ENCODE measurements around the gene SRSF6.
A peak's percentile ranks its signal among the peaks of the same experiment; 100 is the strongest.
"Not testable (repeated sequence)": the region's sequence is repeated elsewhere in the genome, so short reads cannot be mapped to it uniquely, and the experiment has no call there.

The SRSF6 gene

GRCh38 chr20:43450841-43451799 lies 6.6 kb upstream of the SRSF6 start:
- DNase-seq, result no peak

GRCh38 chr20:43452404-43453126 lies 5.1 kb upstream of the SRSF6 start:
- DNase-seq, result no peak

- DNase-seq, result not testable (repeated sequence)
Measured at GRCh38 chr20:43456252-43456651, 1.4 kb upstream of the SRSF6 start.

GRCh38 chr20:43456809-43457639 lies 672 bp upstream of the SRSF6 start:
- peak; percentile 100 for DNase-seq

- no peak for DNase-seq
Measured at GRCh38 chr20:43458422-43458924, 777 bp downstream of the SRSF6 start.

- no peak for DNase-seq
Measured at GRCh38 chr20:43459022-43459942, 1.6 kb downstream of the SRSF6 start.

- no peak for DNase-seq
Measured at GRCh38 chr20:43460172-43460829, 2.6 kb downstream of the SRSF6 start.

GRCh38 chr20:43460830-43461200 lies 3.1 kb downstream of the SRSF6 start:
- no peak for DNase-seq

GRCh38 chr20:43461894-43462659 lies 4.4 kb downstream of the SRSF6 start:
- DNase-seq, result no peak

GRCh38 chr20:43462660-43463526 lies 5.2 kb downstream of the SRSF6 start:
- DNase-seq, result no peak

GRCh38 chr20:43463527-43464218 lies 6.0 kb downstream of the SRSF6 start:
- DNase-seq, result no peak

- no peak for DNase-seq
Measured at GRCh38 chr20:43464219-43464790, 6.6 kb downstream of the SRSF6 start.

GRCh38 chr20:43465625-43465943 lies 7.9 kb downstream of the SRSF6 start:
- no peak for DNase-seq

- DNase-seq, result no peak
Measured at GRCh38 chr20:43467589-43467988, 9.9 kb downstream of the SRSF6 start.

GRCh38 chr20:43472671-43473380 lies 15.1 kb downstream of the SRSF6 start:
- DNase-seq, result no peak

- no peak for DNase-seq
Measured at GRCh38 chr20:43473381-43473704, 15.6 kb downstream of the SRSF6 start.

GRCh38 chr20:43477193-43477592 lies 19.5 kb downstream of the SRSF6 start:
- DNase-seq, result no peak

GRCh38 chr20:43477619-43478018 lies 19.9 kb downstream of the SRSF6 start:
- no peak for DNase-seq

Measured in retina (tissue), 1 donor.